Endothelial cell of umbilical vein (primary cell): ENCODE data around the gene FBXL3. TPM values are rescaled to one million over a fixed set of nuclear protein-coding genes. Genes with fewer than 3 reads are reported as not detected.

Source experiments
- BruUV-seq: library from RNA; stranded (reverse); fragments of 400-500 nt; replicated peaks from 2 replicates; lab custom pipeline; 2021; lab: Mats Ljungman, UMichigan
- CTCF ChIA-PET: fragments of 300-600, 350-600 bp; sonication (Branson Sonifier 250); formaldehyde crosslinking; loops from one replicate; lab custom pipeline; 2021; ENCODE audit warnings: antibody characterized with exemption, inconsistent platforms; lab: Charles Lee
- POLR2A ChIA-PET: fragments of 300-600, 350-600 bp; sonication (Branson Sonifier 250); formaldehyde crosslinking; loops from one replicate; lab custom pipeline; 2021; ENCODE audit warnings: antibody characterized with exemption, inconsistent platforms; lab: Charles Lee
- DNase-seq: peaks from one replicate; pipeline ENCODE4 v3.0.0-alpha.2; 2011; ENCODE audit warnings: low read depth, low spot score
- FAIRE-seq: peaks from 2 replicates; lab custom pipeline; 2011; peaks lifted over from hg19 to GRCh38; lab: Jason Lieb, UNC
- H2AFZ ChIP-seq: 2 replicates; pipeline ENCODE4 v1.6.0; 2012; ENCODE audit warnings: low read depth, low read length, control low read depth, inconsistent platforms
- H3K27ac ChIP-seq: 2 replicates; pipeline ENCODE4 v1.5.1; 2011; ENCODE audit warnings: low read depth, mild to moderate bottlenecking, control low read depth, low read length, moderate library complexity; ENCODE audit not compliant: insufficient read depth
- H3K27me3 ChIP-seq, 2 experiments: 2 replicates each; pipeline versions ENCODE4 v1.6.0 to v1.6.1; 2011; ENCODE audit warnings: low read length in 2 of 2, mixed read lengths in 1 of 2; ENCODE audit not compliant: control insufficient read depth in 2 of 2, insufficient read depth in 2 of 2
- H3K36me3 ChIP-seq, 2 experiments: 2 replicates in 1 of 2; 3 replicates in 1 of 2; pipeline ENCODE4 v1.5.1; 2011; ENCODE audit warnings: low read length in 2 of 2, mild to moderate bottlenecking in 1 of 2, moderate library complexity in 1 of 2; ENCODE audit not compliant: control insufficient read depth in 2 of 2, insufficient read depth in 2 of 2; ENCODE audit errors: extremely low read depth in 1 of 2
- H3K4me1 ChIP-seq: 3 replicates; pipeline ENCODE4 v1.5.1; 2011; ENCODE audit warnings: mild to moderate bottlenecking, low read length; ENCODE audit not compliant: control insufficient read depth, insufficient read depth; ENCODE audit errors: extremely low read depth
- H3K4me2 ChIP-seq: 2 replicates; pipeline ENCODE4 v1.6.1; 2011; ENCODE audit warnings: low read length, control low read depth, mixed read lengths; ENCODE audit not compliant: insufficient read depth
- H3K4me3 ChIP-seq, 3 experiments: fragments of 200-600 bp in 1 of 3; sonication (generic), shearing (Covaris generic) in 1 of 3; replicated peaks in 1 of 3; 2 replicates each; pipeline ENCODE4 v1.5.1; 2011 to 2016; ENCODE audit warnings: control low read depth in 3 of 3, low read length in 3 of 3, mild to moderate bottlenecking in 2 of 3, inconsistent platforms in 1 of 3, low read depth in 1 of 3, moderate library complexity in 1 of 3; ENCODE audit not compliant: insufficient read depth in 1 of 3
- H3K79me2 ChIP-seq: 2 replicates; pipeline ENCODE4 v1.6.0; 2012; ENCODE audit warnings: low read length, inconsistent platforms; ENCODE audit not compliant: control insufficient read depth, insufficient read depth
- H3K9ac ChIP-seq: replicated peaks from 2 replicates; pipeline ENCODE3; 2011; ENCODE audit warnings: low read length, control low read depth; ENCODE audit not compliant: insufficient read depth; ENCODE audit errors: extremely low read depth
- H3K9me1 ChIP-seq: replicated peaks from 3 replicates; pipeline ENCODE4 v1.6.0; 2011; ENCODE audit warnings: mild to moderate bottlenecking, low read length; ENCODE audit not compliant: control insufficient read depth, insufficient read depth; ENCODE audit errors: extremely low read depth
- H3K9me3 ChIP-seq: replicated peaks from 2 replicates; pipeline ENCODE4 v1.5.1; 2012; ENCODE audit warnings: low read length, inconsistent platforms; ENCODE audit not compliant: control insufficient read depth, insufficient read depth
- H4K20me1 ChIP-seq: replicated peaks from 2 replicates; pipeline ENCODE3; 2011; ENCODE audit warnings: mild to moderate bottlenecking, low read length; ENCODE audit not compliant: control insufficient read depth, insufficient read depth; ENCODE audit errors: extremely low read depth
- EZH2 ChIP-seq: IDR thresholded peaks from 2 replicates; pipeline ENCODE4 v1.6.1; 2012; ENCODE audit warnings: borderline replicate concordance, low read depth, mild to moderate bottlenecking, moderate library complexity, low read length, inconsistent platforms; ENCODE audit not compliant: severe bottlenecking
- FOS ChIP-seq: IDR thresholded peaks from 2 replicates; pipeline ENCODE4 v1.6.1; 2011; ENCODE audit warnings: mild to moderate bottlenecking, low read length, moderate library complexity, borderline replicate concordance; ENCODE audit not compliant: insufficient read depth
- GATA2 ChIP-seq: IDR thresholded peaks from 2 replicates; pipeline ENCODE4 v1.7.0; 2011; ENCODE audit warnings: low read depth, mild to moderate bottlenecking, moderate library complexity, mixed read lengths, low read length; ENCODE audit not compliant: insufficient read length, insufficient read depth
- JUN ChIP-seq: IDR thresholded peaks from 2 replicates; pipeline ENCODE4 v1.6.1; 2011; ENCODE audit warnings: borderline replicate concordance, low read depth; ENCODE audit not compliant: insufficient read length, insufficient read depth
- MYC ChIP-seq: IDR thresholded peaks from one replicate; pipeline ENCODE4 v1.6.1; 2011; ENCODE audit warnings: mild to moderate bottlenecking, low read depth, low read length
- POLR2A ChIP-seq: IDR thresholded peaks from 2 replicates; pipeline ENCODE4 v1.6.1; 2012; ENCODE audit warnings: low read depth, mild to moderate bottlenecking, control low read depth, low read length
- POLR2AphosphoS5 ChIP-seq: IDR thresholded peaks from 2 replicates; pipeline ENCODE4 v1.6.1; 2012; ENCODE audit warnings: low read depth, mild to moderate bottlenecking, control low read depth, low read length, moderate library complexity; ENCODE audit not compliant: insufficient read depth
- dilution Hi-C: fragments of 300-500 bp; cut with MboI; formaldehyde crosslinking; loops from one replicate; pipeline ENCODE4 v1.15.0; 2019; ENCODE audit warnings: low sequenced_read_pairs; ENCODE audit not compliant: extremely low pct_ligation_motif_present
- intact Hi-C: fragments of 100-400 bp; cut with micrococcal nuclease; formaldehyde crosslinking; loops from one replicate; pipeline ENCODE4 v1.10.0; 2022
- polyA plus RNA-seq, 4 experiments: library from polyadenylated mRNA; depleted of rRNA in 3 of 4; stranded (reverse) in 3 of 4; unstranded in 1 of 4; fragments of >200 nt; gene quantifications; 2 replicates each; pipeline versions ENCODE4 v1.2.1 to v1.2.3, GENCODE V29; 2011 to 2012; ENCODE audit warnings: missing spikeins in 1 of 4
- total RNA-seq: library from RNA; stranded (reverse); gene quantifications from 2 replicates; pipeline ENCODE4 v1.2.3, GENCODE V29; 2021
- TF ChIP-seq, protein P1 (sequence below): IDR thresholded peaks from 2 replicates; pipeline ENCODE4 v1.6.1; 2011; ENCODE audit not compliant: insufficient read depth, insufficient read length
- TF ChIP-seq, protein P2 (sequence below), 2 donors: IDR thresholded peaks; 1 replicate in 1 of 2; 2 replicates in 1 of 2; pipeline ENCODE4 v1.5.1; 2011; ENCODE audit warnings: low read length in 2 of 2, mild to moderate bottlenecking in 2 of 2, moderate library complexity in 2 of 2, control low read depth in 1 of 2, inconsistent platforms in 1 of 2, low read depth in 1 of 2; ENCODE audit not compliant: insufficient read depth in 1 of 2; ENCODE audit errors: extremely low read depth in 1 of 2

Gene FBXL3
- total and polyA plus RNA-seq, 2 donors (not counting 3 experiments of a cell fraction or from before 2014, with no cell fraction given): 13.0 to 37.8 TPM

DNA sequence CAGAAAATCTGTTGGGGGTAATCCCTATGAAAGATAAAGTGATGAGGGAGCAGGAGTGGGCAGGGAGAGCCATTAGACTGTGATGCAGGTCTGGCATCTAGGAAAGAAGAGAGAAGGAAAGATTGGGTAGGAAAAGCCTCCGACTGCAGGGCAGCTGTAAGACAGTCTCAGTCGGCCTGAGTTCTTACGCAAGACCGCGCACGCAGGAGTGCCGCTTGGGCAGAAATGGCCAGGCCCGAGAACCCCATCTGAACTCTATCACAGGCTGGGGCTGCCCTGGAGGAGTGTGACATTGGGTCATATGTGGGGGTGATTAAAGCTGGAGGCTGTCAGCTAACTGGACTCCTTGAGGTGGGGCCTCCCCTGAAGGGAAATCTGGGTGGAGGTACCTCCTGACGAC is 13.9 kb upstream of the FBXL3 start:
- no TSS peak for BruUV-seq
- no peaks in the 10 kb centered on the region for H3K9me3 ChIP-seq
- H3K27ac ChIP-seq: no peak overlapping the region
- H3K36me3 ChIP-seq: peaks cover 4% of the 10 kb centered on the region in 2 experiments
- no peak overlapping the region for H3K9ac ChIP-seq
- dilution Hi-C loops (no loop called here), intact Hi-C loops (no loop called here)
- FAIRE-seq (no peak), DNase-seq (no peak)
- no peaks in the 10 kb centered on the region for H3K79me2 ChIP-seq
- no peaks in the 10 kb centered on the region for H4K20me1 ChIP-seq
- ChIA-PET POLR2A (no interaction called here), CTCF (no interaction called here)
- H3K4me2 ChIP-seq: no peak overlapping the region
- TF ChIP-seq MYC (no peak), POLR2A (no peak), POLR2AphosphoS5 (no peak), FOS (no peak), EZH2 (no peak), JUN (no peak), GATA2 (no peak)
- TF ChIP-seq, protein P1, sequence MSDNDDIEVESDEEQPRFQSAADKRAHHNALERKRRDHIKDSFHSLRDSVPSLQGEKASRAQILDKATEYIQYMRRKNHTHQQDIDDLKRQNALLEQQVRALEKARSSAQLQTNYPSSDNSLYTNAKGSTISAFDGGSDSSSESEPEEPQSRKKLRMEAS: no peak
- TF ChIP-seq, protein P2, sequence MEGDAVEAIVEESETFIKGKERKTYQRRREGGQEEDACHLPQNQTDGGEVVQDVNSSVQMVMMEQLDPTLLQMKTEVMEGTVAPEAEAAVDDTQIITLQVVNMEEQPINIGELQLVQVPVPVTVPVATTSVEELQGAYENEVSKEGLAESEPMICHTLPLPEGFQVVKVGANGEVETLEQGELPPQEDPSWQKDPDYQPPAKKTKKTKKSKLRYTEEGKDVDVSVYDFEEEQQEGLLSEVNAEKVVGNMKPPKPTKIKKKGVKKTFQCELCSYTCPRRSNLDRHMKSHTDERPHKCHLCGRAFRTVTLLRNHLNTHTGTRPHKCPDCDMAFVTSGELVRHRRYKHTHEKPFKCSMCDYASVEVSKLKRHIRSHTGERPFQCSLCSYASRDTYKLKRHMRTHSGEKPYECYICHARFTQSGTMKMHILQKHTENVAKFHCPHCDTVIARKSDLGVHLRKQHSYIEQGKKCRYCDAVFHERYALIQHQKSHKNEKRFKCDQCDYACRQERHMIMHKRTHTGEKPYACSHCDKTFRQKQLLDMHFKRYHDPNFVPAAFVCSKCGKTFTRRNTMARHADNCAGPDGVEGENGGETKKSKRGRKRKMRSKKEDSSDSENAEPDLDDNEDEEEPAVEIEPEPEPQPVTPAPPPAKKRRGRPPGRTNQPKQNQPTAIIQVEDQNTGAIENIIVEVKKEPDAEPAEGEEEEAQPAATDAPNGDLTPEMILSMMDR (IDR thresholded peaks at IDR 0.05; ENCODE audit: extremely low read depth in 1 of 2, insufficient read depth in 1 of 2, low read depth in 1 of 2, low read length in 2 of 2): no peak
- H3K4me3 ChIP-seq: no peak overlapping the region
- H3K27me3 ChIP-seq: no peaks in the 10 kb centered on the region
- H2AFZ ChIP-seq: no peak overlapping the region
- no peaks in the 10 kb centered on the region for H3K4me1 ChIP-seq
- no peaks in the 10 kb centered on the region for H3K9me1 ChIP-seq
